HFF-Myc (cell line): ENCODE results near the gene TCTN2.

Experiments used
- DNase-seq: peaks from one replicate; pipeline ENCODE4 v3.0.0-alpha.2; 2011; ENCODE audit warnings: low read depth; ENCODE audit errors: extremely low read depth
- H3K4me3 ChIP-seq: replicated peaks from 2 replicates; pipeline ENCODE4 v1.5.1; 2011; ENCODE audit warnings: low read depth, mild to moderate bottlenecking, control low read depth, low read length
- TF ChIP-seq, protein P1 (sequence below): IDR thresholded peaks from 2 replicates; pipeline ENCODE4 v1.5.1; 2012; ENCODE audit warnings: mild to moderate bottlenecking, low read depth, low read length, control low read depth; ENCODE audit errors: missing control alignments

TCTN2 gene

DNA sequence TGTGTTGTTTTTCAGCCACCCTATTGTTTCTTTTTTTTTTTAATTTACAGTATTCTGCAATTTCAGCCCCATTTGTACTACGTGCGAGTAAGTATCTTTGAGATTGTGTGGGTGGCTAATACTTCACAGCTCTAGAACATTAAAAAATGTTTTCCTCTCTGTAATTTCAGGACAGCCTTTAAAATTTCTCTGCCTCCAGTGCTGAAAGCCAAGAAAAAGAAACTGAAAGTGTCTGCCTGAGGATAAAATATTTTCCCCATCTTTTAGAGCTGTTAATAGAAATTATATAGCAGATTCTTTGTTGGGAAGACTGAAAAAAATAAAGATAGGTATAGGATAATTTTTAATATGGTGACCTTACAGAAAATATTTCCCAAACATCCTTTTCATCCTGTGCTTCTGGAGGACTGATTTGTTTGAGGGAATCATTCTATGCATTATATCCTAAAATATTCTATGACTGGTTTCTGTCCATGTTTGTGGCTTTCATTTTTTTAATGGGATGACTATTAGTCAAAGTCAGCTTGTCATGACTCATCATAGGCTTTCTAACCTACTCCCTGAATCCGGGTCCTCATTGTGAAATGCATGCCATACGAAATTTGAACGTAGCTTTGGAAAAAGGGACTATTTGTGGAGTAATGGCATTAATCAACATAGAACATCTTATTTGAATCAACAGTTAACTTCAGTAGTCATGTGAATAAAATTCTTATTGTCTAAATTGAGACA is 10.8 kb upstream of the TCTN2 start:
- TF ChIP-seq, protein P1, sequence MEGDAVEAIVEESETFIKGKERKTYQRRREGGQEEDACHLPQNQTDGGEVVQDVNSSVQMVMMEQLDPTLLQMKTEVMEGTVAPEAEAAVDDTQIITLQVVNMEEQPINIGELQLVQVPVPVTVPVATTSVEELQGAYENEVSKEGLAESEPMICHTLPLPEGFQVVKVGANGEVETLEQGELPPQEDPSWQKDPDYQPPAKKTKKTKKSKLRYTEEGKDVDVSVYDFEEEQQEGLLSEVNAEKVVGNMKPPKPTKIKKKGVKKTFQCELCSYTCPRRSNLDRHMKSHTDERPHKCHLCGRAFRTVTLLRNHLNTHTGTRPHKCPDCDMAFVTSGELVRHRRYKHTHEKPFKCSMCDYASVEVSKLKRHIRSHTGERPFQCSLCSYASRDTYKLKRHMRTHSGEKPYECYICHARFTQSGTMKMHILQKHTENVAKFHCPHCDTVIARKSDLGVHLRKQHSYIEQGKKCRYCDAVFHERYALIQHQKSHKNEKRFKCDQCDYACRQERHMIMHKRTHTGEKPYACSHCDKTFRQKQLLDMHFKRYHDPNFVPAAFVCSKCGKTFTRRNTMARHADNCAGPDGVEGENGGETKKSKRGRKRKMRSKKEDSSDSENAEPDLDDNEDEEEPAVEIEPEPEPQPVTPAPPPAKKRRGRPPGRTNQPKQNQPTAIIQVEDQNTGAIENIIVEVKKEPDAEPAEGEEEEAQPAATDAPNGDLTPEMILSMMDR = no peak
- H3K4me3 ChIP-seq = no peak overlapping the region
- DNase-seq = peak; percentile 33

DNA sequence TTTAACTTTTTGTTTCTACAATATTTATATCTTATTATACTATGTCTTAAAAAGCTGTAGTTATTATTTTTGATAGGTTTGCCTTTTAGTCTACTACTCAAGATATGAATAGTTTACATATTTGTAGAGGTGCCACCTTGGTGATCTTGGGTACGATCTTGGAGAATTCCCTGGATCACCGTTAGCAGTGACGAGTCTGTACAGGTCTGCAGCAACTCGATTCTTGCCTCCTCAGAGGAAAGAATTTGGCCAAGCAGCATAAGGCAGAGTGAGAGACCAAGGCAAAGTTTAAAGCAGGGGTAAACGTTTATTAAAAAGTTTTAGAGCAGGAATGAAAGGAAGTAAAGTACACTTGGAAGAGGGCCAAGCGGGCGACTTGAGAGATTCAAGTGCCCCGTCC is 3.1 kb upstream of the TCTN2 start:
- TF ChIP-seq, protein P1 = no peak
- DNase-seq = no peak
- no peak overlapping the region for H3K4me3 ChIP-seq

DNA sequence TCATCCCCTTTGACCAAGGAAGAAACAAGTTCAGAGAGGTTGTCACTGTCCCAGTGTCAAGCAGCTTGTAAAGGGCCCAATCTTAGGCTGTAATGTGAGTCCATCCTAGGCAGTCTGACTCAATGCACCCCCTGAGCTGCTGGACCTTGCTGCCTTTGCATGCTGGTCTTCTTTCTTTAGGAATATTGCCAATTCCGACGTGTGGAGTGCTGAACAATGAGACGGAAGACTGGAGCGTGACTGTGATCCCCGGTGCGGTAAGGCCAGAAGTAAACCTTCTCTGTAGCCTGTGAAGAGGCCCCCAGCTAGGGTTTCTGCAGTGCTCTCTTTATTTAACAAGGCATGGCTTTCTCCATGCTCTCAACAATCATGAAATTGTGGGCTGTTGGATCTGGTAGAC is 963 bp downstream of the TCTN2 start:
- TF ChIP-seq, protein P1 = no peak
- no peak for DNase-seq
- H3K4me3 ChIP-seq = peak overlapping the region; percentile 85

DNA sequence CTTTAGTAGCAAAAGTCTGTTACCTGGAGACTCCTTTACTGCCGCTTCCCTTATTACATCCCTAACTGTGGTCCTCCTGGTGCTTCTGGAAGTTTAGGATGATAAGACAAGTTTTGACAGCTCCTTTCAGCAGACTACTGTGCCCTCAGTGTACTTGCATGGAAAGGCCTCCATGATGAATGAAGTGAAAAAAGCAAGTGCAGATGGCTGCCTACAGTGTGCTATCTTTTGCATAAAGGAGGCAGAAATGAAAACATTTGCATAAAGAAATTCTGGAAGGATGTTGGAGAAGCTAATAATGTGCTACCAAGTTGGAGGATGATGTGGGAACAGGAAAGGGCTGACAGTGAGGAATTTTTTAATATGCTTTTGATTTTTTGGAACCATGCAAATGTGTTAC is 4.5 kb downstream of the TCTN2 start:
- no peak overlapping the region for H3K4me3 ChIP-seq
- TF ChIP-seq, protein P1 = no peak
- no peak for DNase-seq

DNA sequence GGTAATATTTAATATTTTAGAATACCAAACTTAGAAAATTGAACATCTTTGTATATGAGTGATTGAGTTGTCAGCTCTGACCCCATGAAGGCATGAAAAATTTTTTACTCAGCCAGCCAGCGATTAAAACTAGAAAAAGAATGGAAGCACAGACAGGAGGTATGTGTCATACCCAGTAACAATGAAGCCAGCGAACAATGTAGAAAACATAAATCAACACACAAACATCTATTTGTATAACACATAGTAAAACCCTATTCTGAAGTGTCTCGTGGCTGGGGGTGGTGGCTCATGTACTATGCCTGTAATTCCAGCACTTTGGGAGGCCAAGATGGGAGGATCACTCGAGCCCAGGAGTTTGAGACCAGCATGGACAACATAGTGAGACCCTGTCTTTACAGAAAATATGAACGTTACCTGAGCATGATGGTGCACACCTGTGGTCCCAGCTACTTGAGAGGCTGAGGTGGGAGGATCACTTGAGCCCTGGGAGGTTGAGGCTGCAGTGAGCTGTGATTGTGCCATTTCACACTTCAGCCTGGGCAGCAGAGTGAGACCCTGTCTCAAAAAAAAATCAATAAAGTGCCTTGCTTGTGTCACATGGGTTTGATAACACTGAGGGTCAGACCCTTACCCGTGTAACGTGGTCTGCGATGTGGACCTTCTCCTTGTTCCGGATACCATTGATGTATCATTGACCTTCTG is 5.9 kb downstream of the TCTN2 start:
- TF ChIP-seq, protein P1 = no peak
- no peak overlapping the region for H3K4me3 ChIP-seq
- DNase-seq = no peak

DNA sequence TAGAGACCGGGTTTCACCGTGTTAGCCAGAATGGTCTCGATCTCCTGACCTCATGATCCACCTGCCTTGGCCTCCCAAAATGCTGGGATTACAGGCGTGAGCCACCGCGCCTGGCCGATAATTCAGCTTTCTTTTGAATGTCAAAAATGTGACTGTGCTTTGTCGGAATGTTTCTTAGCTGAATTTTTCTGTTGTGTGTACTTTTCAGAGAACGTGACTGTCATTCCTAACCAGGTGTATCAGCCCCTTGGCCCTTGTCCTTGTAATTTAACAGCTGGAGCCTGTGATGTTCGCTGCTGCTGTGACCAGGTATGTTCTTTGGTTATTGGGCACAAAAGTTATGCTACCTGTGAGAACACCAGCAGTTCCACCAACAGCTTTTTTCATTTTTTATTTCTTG is 8.1 kb downstream of the TCTN2 start:
- no peak for DNase-seq
- TF ChIP-seq, protein P1 = no peak
- H3K4me3 ChIP-seq = no peak overlapping the region
